Thymus (tissue), 11 donors: ENCODE measurements around the gene CCDC167. TPM values are rescaled to one million over a fixed set of nuclear protein-coding genes. Genes with fewer than 3 reads are reported as not detected.

Experiments
- DNase-seq, 9 donors: peaks; one replicate each; pipeline ENCODE4 v3.0.0-alpha.2; 2013; ENCODE audit warnings: low spot score in 9 of 9, low read depth in 6 of 9, missing footprints in 1 of 9
- H3K27ac ChIP-seq, 2 donors: one replicate each; pipeline ENCODE4 v1.5.1; 2013; ENCODE audit warnings: control low read depth in 1 of 2, low read depth in 1 of 2, low read length in 1 of 2, mild to moderate bottlenecking in 1 of 2, moderate library complexity in 1 of 2
- H3K27me3 ChIP-seq, 2 donors: one replicate each; pipeline ENCODE4 v1.5.1; 2013; ENCODE audit warnings: low read length in 1 of 2; ENCODE audit not compliant: control insufficient read depth in 2 of 2, insufficient read depth in 1 of 2
- H3K36me3 ChIP-seq, 2 donors: one replicate each; pipeline ENCODE4 v1.5.1; 2013; ENCODE audit warnings: low read length in 1 of 2, mild to moderate bottlenecking in 1 of 2, moderate library complexity in 1 of 2; ENCODE audit not compliant: control insufficient read depth in 2 of 2, insufficient read depth in 2 of 2
- H3K4me1 ChIP-seq, 2 donors: one replicate each; pipeline ENCODE4 v1.5.1; 2013; ENCODE audit warnings: low read length in 2 of 2; ENCODE audit not compliant: control insufficient read depth in 2 of 2, insufficient read depth in 2 of 2
- H3K4me3 ChIP-seq, 2 donors: one replicate each; pipeline ENCODE4 v1.5.1; 2013; ENCODE audit warnings: low read length in 2 of 2, control low read depth in 1 of 2, mild to moderate bottlenecking in 1 of 2
- H3K9me3 ChIP-seq, 2 donors: one replicate each; pipeline ENCODE4 v1.5.1; 2013; ENCODE audit warnings: low read length in 1 of 2, mild to moderate bottlenecking in 1 of 2; ENCODE audit not compliant: control insufficient read depth in 2 of 2, insufficient read depth in 1 of 2
- WGBS: extraction: QIAGEN DNeasy Blood & Tissue Kit; methylation state at CpG from one replicate; pipeline ENCODE4 v1.1.7; 2013; 5-methylcytosine and 5-hydroxymethylcytosine counted together
- polyA plus RNA-seq: library from polyadenylated mRNA; stranded (reverse); fragments of 200-250 nt; gene quantifications from one replicate; pipeline ENCODE4 v1.2.3, GENCODE V29; 2013
- total RNA-seq: library from RNA; stranded (reverse); fragments of 120-200 nt; gene quantifications from one replicate; pipeline ENCODE4 v1.2.4, GENCODE V29; 2013
- donor health status: healthy.

CCDC167 gene
- total and polyA plus RNA-seq, 2 donors = 54.9 to 122 TPM

- Histone ChIP-seq H3K9me3 (peaks cover 0 to 10% of the 10 kb centered on the region in 2 donors), H3K4me1 (peaks cover 8 to 39% of the 10 kb centered on the region in 2 donors), H3K4me3 (no peak overlapping the region), H3K27ac (no peak overlapping the region), H3K27me3 (peaks cover 23 to 80% of the 10 kb centered on the region in 2 donors), H3K36me3 (peaks cover 0 to 7% of the 10 kb centered on the region in 2 donors)
- WGBS = 63% methylated on average over 5 of the region's 5 CpGs
- no peak for DNase-seq
These were observed 35.7 kb upstream of the CCDC167 start for GRCh38 chr6:37535428-37535758.

- Histone ChIP-seq H3K36me3 (peaks cover 0 to 7% of the 10 kb centered on the region in 2 donors), H3K9me3 (peaks cover 0 to 10% of the 10 kb centered on the region in 2 donors), H3K27me3 (peaks cover 23 to 83% of the 10 kb centered on the region in 2 donors), H3K4me1 (peaks cover 8 to 39% of the 10 kb centered on the region in 2 donors), H3K4me3 (no peak overlapping the region), H3K27ac (no peak overlapping the region)
- whole genome bisulfite sequencing = 88% methylated on average over 2 of the region's 2 CpGs
- no peak for DNase-seq
These were observed 35.2 kb upstream of the CCDC167 start for GRCh38 chr6:37534893-37535292.

- Histone ChIP-seq H3K9me3 (peaks cover 0 to 10% of the 10 kb centered on the region in 2 donors), H3K4me1 (peaks cover 8 to 33% of the 10 kb centered on the region in 2 donors), H3K27me3 (peaks cover 19 to 61% of the 10 kb centered on the region in 2 donors), H3K36me3 (peaks cover 0 to 7% of the 10 kb centered on the region in 2 donors), H3K27ac (no peak overlapping the region), H3K4me3 (no peak overlapping the region)
- 97% methylated on average over 3 of the region's 3 CpGs for WGBS
- DNase-seq = no peak
These were observed 32.4 kb upstream of the CCDC167 start for GRCh38 chr6:37532122-37532521.

GRCh38 chr6:37531437-37532036 is 31.8 kb upstream of the CCDC167 start:
- Histone ChIP-seq H3K27me3 (peaks cover 14 to 56% of the 10 kb centered on the region in 2 donors), H3K9me3 (peaks cover 0 to 10% of the 10 kb centered on the region in 2 donors), H3K27ac (no peak overlapping the region), H3K4me3 (no peak overlapping the region), H3K36me3 (peaks cover 0 to 7% of the 10 kb centered on the region in 2 donors), H3K4me1 (peaks cover 8 to 29% of the 10 kb centered on the region in 2 donors)
- 89% methylated on average over 5 of the region's 5 CpGs for WGBS
- DNase-seq = no peak

- peaks cover 9 to 50% of the 10 kb centered on the region in 2 donors for H3K27me3 ChIP-seq
- H3K4me3 ChIP-seq = no peak overlapping the region
- H3K36me3 ChIP-seq = peaks cover 0 to 7% of the 10 kb centered on the region in 2 donors
- H3K27ac ChIP-seq = no peak overlapping the region
- 94% methylated on average over 4 of the region's 4 CpGs for WGBS
- H3K4me1 ChIP-seq = peaks cover 6 to 25% of the 10 kb centered on the region in 2 donors
- peaks cover 0 to 7% of the 10 kb centered on the region in 2 donors for H3K9me3 ChIP-seq
- no peak for DNase-seq
These were observed 31.3 kb upstream of the CCDC167 start for GRCh38 chr6:37531026-37531425.

GRCh38 chr6:37530297-37530696 is 30.6 kb upstream of the CCDC167 start:
- no peak overlapping the region for H3K27ac ChIP-seq
- peaks cover 0 to 2% of the 10 kb centered on the region in 2 donors for H3K9me3 ChIP-seq
- no peak overlapping the region for H3K4me3 ChIP-seq
- H3K36me3 ChIP-seq = peaks cover 0 to 7% of the 10 kb centered on the region in 2 donors
- peaks cover 4 to 47% of the 10 kb centered on the region in 2 donors for H3K27me3 ChIP-seq
- DNase-seq = no peak
- H3K4me1 ChIP-seq = peaks cover 0 to 23% of the 10 kb centered on the region in 2 donors
- WGBS = 80% methylated on average over 5 of the region's 5 CpGs

- peaks cover 0 to 19% of the 10 kb centered on the region in 2 donors for H3K4me1 ChIP-seq
- H3K36me3 ChIP-seq = no peaks in the 10 kb centered on the region
- H3K9me3 ChIP-seq = no peaks in the 10 kb centered on the region
- no peak for DNase-seq
- H3K27me3 ChIP-seq = peaks cover 0 to 31% of the 10 kb centered on the region in 2 donors
- H3K27ac ChIP-seq = no peak overlapping the region
- H3K4me3 ChIP-seq = no peak overlapping the region
- 84% methylated on average over 8 of the region's 8 CpGs for WGBS
These were observed 28.8 kb upstream of the CCDC167 start for GRCh38 chr6:37528541-37528940.

- 81% methylated on average over 12 of the region's 12 CpGs for WGBS
- no peaks in the 10 kb centered on the region for H3K36me3 ChIP-seq
These were observed 26.0 kb upstream of the CCDC167 start for GRCh38 chr6:37525460-37526357.

GRCh38 chr6:37524970-37525318 is 25.3 kb upstream of the CCDC167 start:
- no peaks in the 10 kb centered on the region for H3K36me3 ChIP-seq
- no peak overlapping the region for H3K27ac ChIP-seq
- peaks cover 2 to 7% of the 10 kb centered on the region in 2 donors for H3K27me3 ChIP-seq
- H3K4me3 ChIP-seq = no peak overlapping the region
- 99% methylated on average over 4 of the region's 4 CpGs for WGBS
- peaks cover 10 to 31% of the 10 kb centered on the region in 2 donors for H3K4me1 ChIP-seq
- no peak for DNase-seq
- no peaks in the 10 kb centered on the region for H3K9me3 ChIP-seq

More at GRCh38 chr6:37525460-37526357, 26.0 kb upstream of the CCDC167 start:
- peaks cover 7 to 26% of the 10 kb centered on the region in 2 donors for H3K4me1 ChIP-seq
- DNase-seq = peak in 1 of 9 donors; percentile 63
- H3K4me3 ChIP-seq = no peak overlapping the region
- H3K9me3 ChIP-seq = no peaks in the 10 kb centered on the region
- no peak overlapping the region for H3K27ac ChIP-seq
- H3K27me3 ChIP-seq = peaks cover 2 to 13% of the 10 kb centered on the region in 2 donors
